A673 (cell line): Measurements from ENCODE around the gene PDZD4. TPM values are rescaled to one million over a fixed set of nuclear protein-coding genes. Genes with fewer than 3 reads are reported as not detected.

ENCODE experiments used
- BruUV-seq: library from RNA; stranded (reverse); fragments of 400-500 nt; replicated peaks from 2 replicates; lab custom pipeline; 2021; lab: Mats Ljungman, UMichigan
- CTCF ChIA-PET: fragments of 300-600 bp; sonication (Branson Sonifier 250); formaldehyde crosslinking; loops from one replicate; lab custom pipeline; 2022; ENCODE audit warnings: antibody characterized with exemption; lab: Charles Lee
- POLR2A ChIA-PET: fragments of 300-600 bp; sonication (Branson Sonifier 250); formaldehyde crosslinking; loops from one replicate; lab custom pipeline; 2022; ENCODE audit warnings: antibody characterized with exemption; ENCODE audit not compliant: low non-redundant PET; lab: Charles Lee
- DNase-seq: peaks from one replicate; pipeline ENCODE4 v3.0.0-alpha.2; 2015; ENCODE audit warnings: low spot score
- H3K27ac ChIP-seq: fragments of 200-600 bp; sonication (generic); 2 replicates; pipeline ENCODE4 v1.5.1; 2016; ENCODE audit warnings: mixed run types, low read depth, mild to moderate bottlenecking, mixed read lengths, antibody characterized with exemption, low read length; ENCODE audit not compliant: poor library complexity, severe bottlenecking
- H3K27me3 ChIP-seq: fragments of 200-600 bp; sonication (generic); replicated peaks from 2 replicates; pipeline ENCODE4 v1.6.1; 2017; ENCODE audit warnings: mixed run types, low read depth, mild to moderate bottlenecking, mixed read lengths, antibody characterized with exemption, low read length; ENCODE audit not compliant: insufficient read depth, poor library complexity
- H3K36me3 ChIP-seq: fragments of 200-600 bp; sonication (generic); 2 replicates; pipeline ENCODE4 v1.6.1; 2016; ENCODE audit warnings: mixed run types, mild to moderate bottlenecking, mixed read lengths, antibody characterized with exemption, low read length; ENCODE audit not compliant: insufficient read depth, poor library complexity, severe bottlenecking
- H3K4me1 ChIP-seq: fragments of 200-600 bp; sonication (generic); 2 replicates; pipeline ENCODE4 v1.6.1; 2017; ENCODE audit warnings: mixed run types, mild to moderate bottlenecking, mixed read lengths, antibody characterized with exemption, low read length; ENCODE audit not compliant: insufficient read depth, poor library complexity, severe bottlenecking
- H3K4me3 ChIP-seq: fragments of 200-600 bp; sonication (generic); 2 replicates; pipeline ENCODE4 v1.5.1; 2016; ENCODE audit warnings: low read depth, mixed run types, mild to moderate bottlenecking, mixed read lengths, low read length; ENCODE audit not compliant: poor library complexity, severe bottlenecking
- H3K9me3 ChIP-seq: fragments of 200-600 bp; sonication (generic); 2 replicates; pipeline ENCODE4 v1.6.1; 2016; ENCODE audit warnings: mixed run types, low read depth, mild to moderate bottlenecking, mixed read lengths, antibody characterized with exemption, low read length; ENCODE audit not compliant: poor library complexity, severe bottlenecking
- EZH2 ChIP-seq: fragments of 200-600 bp; sonication (generic); IDR thresholded peaks from 2 replicates; pipeline ENCODE4 v1.6.1; 2017; ENCODE audit warnings: borderline replicate concordance, low read depth, mild to moderate bottlenecking, mixed read lengths, antibody characterized with exemption, low read length; ENCODE audit not compliant: poor library complexity, severe bottlenecking
- intact Hi-C: fragments of 100-400 bp; cut with micrococcal nuclease; formaldehyde crosslinking; loops from one replicate; pipeline ENCODE4 v1.10.0; 2022; ENCODE audit not compliant: unreplicated experiment
- total RNA-seq: library from RNA; stranded (reverse); gene quantifications from 2 replicates; pipeline ENCODE4 v1.2.3, GENCODE V29; 2021
- TF ChIP-seq, protein P1 (sequence below): fragments of 300-800, 200-600 bp; sonication (generic); conservative IDR thresholded peaks from 2 replicates; pipeline ENCODE4 v1.5.1; 2017; ENCODE audit warnings: low read depth, mild to moderate bottlenecking, antibody characterized with exemption, low read length, moderate library complexity, mixed read lengths

PDZD4 gene
- total RNA-seq, 1 experiment from 2014 or later, result 2.6 TPM

DNA sequence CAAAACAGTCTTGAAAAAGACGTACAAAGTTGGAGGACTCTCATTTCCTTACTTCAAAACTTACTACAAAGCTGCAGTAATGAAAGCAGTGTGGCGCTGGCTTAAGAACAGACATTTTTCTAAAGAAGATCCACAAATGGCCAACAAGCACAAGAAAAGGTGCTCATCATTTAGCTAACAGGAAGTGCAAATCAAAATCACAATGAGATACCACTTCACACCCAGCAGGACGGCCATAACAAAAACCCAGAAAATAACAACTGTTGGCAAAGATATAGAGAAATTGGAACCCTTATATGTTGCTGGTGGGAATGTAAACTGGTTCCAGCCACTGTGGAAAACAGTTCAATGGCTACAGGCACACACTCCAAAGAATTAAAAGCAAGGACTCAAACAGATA lies 3.3 kb downstream of the PDZD4 start:
- CTCF ChIA-PET, result no interaction called here
- Histone ChIP-seq H3K27ac (no peak overlapping the region), H3K4me1 (peaks cover 4% of the 10 kb centered on the region), H3K4me3 (no peak overlapping the region), H3K9me3 (no peaks in the 10 kb centered on the region), H3K27me3 (peaks cover 18% of the 10 kb centered on the region), H3K36me3 (no peaks in the 10 kb centered on the region)
- intact Hi-C loops, result no loop called here
- no peak for DNase-seq
- POLR2A ChIA-PET, result no interaction called here
- TF ChIP-seq, protein P1, sequence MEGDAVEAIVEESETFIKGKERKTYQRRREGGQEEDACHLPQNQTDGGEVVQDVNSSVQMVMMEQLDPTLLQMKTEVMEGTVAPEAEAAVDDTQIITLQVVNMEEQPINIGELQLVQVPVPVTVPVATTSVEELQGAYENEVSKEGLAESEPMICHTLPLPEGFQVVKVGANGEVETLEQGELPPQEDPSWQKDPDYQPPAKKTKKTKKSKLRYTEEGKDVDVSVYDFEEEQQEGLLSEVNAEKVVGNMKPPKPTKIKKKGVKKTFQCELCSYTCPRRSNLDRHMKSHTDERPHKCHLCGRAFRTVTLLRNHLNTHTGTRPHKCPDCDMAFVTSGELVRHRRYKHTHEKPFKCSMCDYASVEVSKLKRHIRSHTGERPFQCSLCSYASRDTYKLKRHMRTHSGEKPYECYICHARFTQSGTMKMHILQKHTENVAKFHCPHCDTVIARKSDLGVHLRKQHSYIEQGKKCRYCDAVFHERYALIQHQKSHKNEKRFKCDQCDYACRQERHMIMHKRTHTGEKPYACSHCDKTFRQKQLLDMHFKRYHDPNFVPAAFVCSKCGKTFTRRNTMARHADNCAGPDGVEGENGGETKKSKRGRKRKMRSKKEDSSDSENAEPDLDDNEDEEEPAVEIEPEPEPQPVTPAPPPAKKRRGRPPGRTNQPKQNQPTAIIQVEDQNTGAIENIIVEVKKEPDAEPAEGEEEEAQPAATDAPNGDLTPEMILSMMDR, result no peak
- TF ChIP-seq EZH2, result no peak
- no TSS peak for BruUV-seq

GRCh38 chrX:153825042-153825441 lies 5.3 kb downstream of the PDZD4 start:
- Histone ChIP-seq H3K4me1 (peaks cover 3% of the 10 kb centered on the region), H3K36me3 (no peaks in the 10 kb centered on the region), H3K9me3 (no peaks in the 10 kb centered on the region), H3K27me3 (peaks cover 9% of the 10 kb centered on the region), H3K27ac (no peak overlapping the region), H3K4me3 (no peak overlapping the region)
- BruUV-seq, result no TSS peak
- ChIA-PET POLR2A (no interaction called here), CTCF (no interaction called here)
- TF ChIP-seq EZH2, result no peak
- TF ChIP-seq, protein P1, result no peak
- no peak for DNase-seq
- intact Hi-C loops, result no loop called here

DNA sequence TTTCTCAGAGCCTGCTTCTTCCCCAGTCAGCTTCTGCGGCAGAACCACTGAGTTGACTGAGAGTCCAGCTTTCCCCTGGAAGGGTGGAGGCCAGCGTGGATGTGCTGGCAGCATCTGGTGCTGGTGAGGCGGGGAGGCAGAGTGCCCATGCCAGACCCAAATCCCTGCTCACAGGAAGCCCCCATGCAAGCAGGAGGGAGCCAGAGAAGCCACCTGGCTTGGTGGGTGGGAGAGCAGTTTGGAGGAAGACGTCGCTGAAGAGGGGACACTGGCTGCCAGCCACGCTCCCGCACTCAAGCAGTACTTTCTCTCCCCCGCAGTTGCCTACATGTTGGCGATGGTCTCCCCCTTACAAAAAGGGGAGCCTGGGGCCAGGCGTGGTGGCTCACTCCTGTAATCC lies 6.0 kb downstream of the PDZD4 start:
- POLR2A ChIA-PET, result no interaction called here
- BruUV-seq, result no TSS peak
- CTCF ChIA-PET, result no interaction called here
- Histone ChIP-seq H3K9me3 (no peaks in the 10 kb centered on the region), H3K36me3 (no peaks in the 10 kb centered on the region), H3K27ac (no peak overlapping the region), H3K4me1 (no peaks in the 10 kb centered on the region), H3K4me3 (no peak overlapping the region), H3K27me3 (peaks cover 2% of the 10 kb centered on the region)
- intact Hi-C loops, result no loop called here
- no peak for TF ChIP-seq EZH2
- TF ChIP-seq, protein P1, result no peak
- DNase-seq, result no peak
